GM12872 (cell line): ENCODE data around the gene SEPTIN5.

Experiments
- CTCF ChIP-seq: IDR thresholded peaks from 3 replicates; pipeline ENCODE4 v1.5.1; 2011; ENCODE audit warnings: low read depth, mild to moderate bottlenecking, low read length, moderate library complexity; ENCODE audit not compliant: insufficient read depth

Gene SEPTIN5

GRCh38 chr22:19738664-19739447 lies 24.6 kb downstream of the SEPTIN5 start:
- TF ChIP-seq CTCF: no peak

- TF ChIP-seq CTCF: no peak
Observed at GRCh38 chr22:19739448-19739895, 25.2 kb downstream of the SEPTIN5 start.

GRCh38 chr22:19739911-19740449 lies 25.7 kb downstream of the SEPTIN5 start:
- no peak for TF ChIP-seq CTCF

- no peak for TF ChIP-seq CTCF
Observed at GRCh38 chr22:19740586-19740985, 26.3 kb downstream of the SEPTIN5 start.

- no peak for TF ChIP-seq CTCF
Observed at GRCh38 chr22:19741053-19741452, 26.8 kb downstream of the SEPTIN5 start.

- no peak for TF ChIP-seq CTCF
Observed at GRCh38 chr22:19742160-19743066, 28.1 kb downstream of the SEPTIN5 start.

GRCh38 chr22:19743081-19743480 lies 28.8 kb downstream of the SEPTIN5 start:
- no peak for TF ChIP-seq CTCF
